ENCODE results near the gene GCKR.

Gene GCKR

GRCh38 chr2:27501042-27501441 is 4.4 kb downstream of the GCKR start:
- no peak for TF ChIP-seq CTCF (IDR thresholded peaks at IDR 0.05; ENCODE audit: borderline replicate concordance, control extremely low read depth, extremely low read depth, insufficient read depth, missing control alignments)
- no peak for DNase-seq (ENCODE audit: low spot score)
- in situ Hi-C loops (cut with MboI; ENCODE audit: low sequenced_read_pairs, unreplicated experiment), result no loop called here

- in situ Hi-C loops (cut with MboI; ENCODE audit: low sequenced_read_pairs, unreplicated experiment), result no loop called here
- DNase-seq (ENCODE audit: low spot score), result no peak
Observed at GRCh38 chr2:27502142-27502541, 5.5 kb downstream of the GCKR start.

GRCh38 chr2:27506587-27506986 is 9.9 kb downstream of the GCKR start:
- no peak for TF ChIP-seq CTCF (IDR thresholded peaks at IDR 0.05; ENCODE audit: borderline replicate concordance, control extremely low read depth, extremely low read depth, insufficient read depth, missing control alignments)
- in situ Hi-C loops (cut with MboI; ENCODE audit: low sequenced_read_pairs, unreplicated experiment), result no loop called here
- DNase-seq (ENCODE audit: low spot score), result no peak

More at GRCh38 chr2:27502142-27502541, 5.5 kb downstream of the GCKR start:
- TF ChIP-seq CTCF (IDR thresholded peaks at IDR 0.05; ENCODE audit: borderline replicate concordance, control extremely low read depth, extremely low read depth, insufficient read depth, missing control alignments), result no peak

- in situ Hi-C loops (cut with MboI; ENCODE audit: low sequenced_read_pairs, unreplicated experiment), result no loop called here
- TF ChIP-seq CTCF (IDR thresholded peaks at IDR 0.05; ENCODE audit: borderline replicate concordance, control extremely low read depth, extremely low read depth, insufficient read depth, missing control alignments), result no peak
- DNase-seq (ENCODE audit: low spot score), result no peak
Observed at GRCh38 chr2:27507293-27507692, 10.7 kb downstream of the GCKR start.

- no peak for TF ChIP-seq CTCF (IDR thresholded peaks at IDR 0.05; ENCODE audit: borderline replicate concordance, control extremely low read depth, extremely low read depth, insufficient read depth, missing control alignments)
- no peak for DNase-seq (ENCODE audit: low spot score)
- in situ Hi-C loops (cut with MboI; ENCODE audit: low sequenced_read_pairs, unreplicated experiment), result no loop called here
Observed at GRCh38 chr2:27509326-27509725, 12.7 kb downstream of the GCKR start.

- in situ Hi-C loops (cut with MboI; ENCODE audit: low sequenced_read_pairs, unreplicated experiment), result no loop called here
- no peak for TF ChIP-seq CTCF (IDR thresholded peaks at IDR 0.05; ENCODE audit: borderline replicate concordance, control extremely low read depth, extremely low read depth, insufficient read depth, missing control alignments)
- no peak for DNase-seq (ENCODE audit: low spot score)
Observed at GRCh38 chr2:27518113-27518781, 21.6 kb downstream of the GCKR start.

Data from GM13976 (cell line).